GM19455 (cell line): ENCODE measurements around the gene CAMK1D.

Experiments
- ATAC-seq: cut with Tn5 transposase; IDR thresholded peaks from one replicate; pipeline ENCODE4 v1.9.1; 2021; ENCODE audit not compliant: unreplicated experiment

Gene CAMK1D

DNA sequence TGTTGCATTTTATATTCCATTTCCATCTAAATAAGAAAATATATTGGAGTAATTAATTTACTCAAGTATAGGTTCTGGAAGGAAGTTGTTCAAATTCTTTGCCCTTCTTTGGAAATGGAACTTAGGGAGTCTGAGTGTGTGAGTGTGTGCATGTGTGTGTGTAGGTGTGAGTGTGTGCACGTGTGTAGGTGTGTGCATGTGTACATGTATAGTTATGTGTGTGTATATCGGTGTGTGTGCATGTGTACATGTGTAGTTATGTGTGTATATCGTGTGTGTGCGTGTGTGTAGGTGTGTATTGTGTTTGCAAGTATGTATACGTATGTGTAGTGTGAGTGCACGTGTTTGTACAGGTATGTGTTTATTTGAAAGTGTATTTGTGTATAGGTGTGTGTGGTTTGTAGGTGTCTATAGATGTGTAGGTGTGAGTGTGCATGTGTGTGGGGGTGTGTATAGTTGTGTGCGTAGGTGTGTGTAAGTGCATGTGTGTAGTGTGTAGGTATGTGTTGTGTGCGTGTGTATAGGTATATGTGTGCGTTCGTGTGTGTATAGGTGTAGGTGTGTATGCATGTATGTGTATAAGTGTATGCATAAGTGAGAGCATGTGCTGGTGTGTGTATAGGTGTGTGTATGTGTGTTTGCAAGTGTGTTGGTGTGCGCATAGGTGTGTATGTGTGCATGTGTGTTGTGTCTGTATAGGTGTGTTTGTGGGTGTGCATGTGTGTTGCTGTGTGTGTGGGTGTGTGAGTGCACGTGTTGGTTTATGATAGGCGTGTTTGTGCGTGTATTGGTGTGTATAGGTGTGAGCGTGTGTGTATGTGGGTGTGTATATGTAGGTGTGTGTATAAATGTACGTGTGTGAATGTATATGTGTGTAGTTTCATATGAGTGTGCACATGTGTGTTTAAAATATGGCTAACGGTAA lies 266.2 kb downstream of the CAMK1D start:
- ATAC-seq, result no peak

DNA sequence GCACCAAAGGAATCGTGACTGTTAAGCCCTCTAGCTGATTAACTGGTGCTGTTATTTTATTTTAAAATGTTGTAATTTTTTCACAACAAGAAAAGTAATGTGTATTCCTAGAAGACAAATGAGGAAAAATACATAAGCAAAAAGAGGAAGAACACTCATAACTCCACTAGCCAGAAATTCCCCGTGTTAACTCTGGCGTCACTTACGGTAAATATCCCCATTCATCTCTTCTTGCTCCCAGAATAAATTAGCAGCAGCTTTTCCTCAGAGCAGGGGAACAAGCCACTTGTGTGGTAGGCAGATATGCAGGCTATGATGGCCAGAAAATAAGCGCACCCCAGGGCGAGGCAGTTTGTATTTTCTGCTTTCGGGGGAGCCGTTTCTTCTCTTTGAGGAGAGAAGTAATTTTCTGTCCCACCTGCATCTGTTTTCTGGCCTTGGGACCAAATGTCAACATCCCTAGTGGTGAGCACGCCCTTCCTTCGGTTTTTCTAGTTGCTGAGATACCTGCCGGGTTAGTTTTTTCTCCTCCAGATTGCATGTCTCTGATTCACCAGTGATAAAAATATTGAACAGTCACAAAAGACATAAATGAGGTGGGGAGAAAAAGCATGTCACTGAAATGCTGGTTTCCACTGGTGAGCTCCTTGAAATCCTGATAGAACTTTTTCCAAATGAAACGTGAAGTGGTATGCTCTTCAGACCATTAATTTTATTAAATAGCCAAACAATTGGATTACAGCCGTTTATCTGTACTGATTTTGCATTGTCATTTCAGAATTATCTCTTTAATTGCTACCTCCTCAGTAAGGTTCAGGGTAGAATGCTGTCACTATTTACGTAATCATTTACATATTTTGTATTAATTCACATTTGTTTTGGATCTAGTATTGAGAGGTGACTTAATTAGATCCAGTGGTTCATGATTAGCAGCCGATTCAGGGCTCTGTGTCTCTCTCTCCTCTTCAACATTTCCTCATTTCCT lies 268.1 kb downstream of the CAMK1D start:
- ATAC-seq, result no peak

DNA sequence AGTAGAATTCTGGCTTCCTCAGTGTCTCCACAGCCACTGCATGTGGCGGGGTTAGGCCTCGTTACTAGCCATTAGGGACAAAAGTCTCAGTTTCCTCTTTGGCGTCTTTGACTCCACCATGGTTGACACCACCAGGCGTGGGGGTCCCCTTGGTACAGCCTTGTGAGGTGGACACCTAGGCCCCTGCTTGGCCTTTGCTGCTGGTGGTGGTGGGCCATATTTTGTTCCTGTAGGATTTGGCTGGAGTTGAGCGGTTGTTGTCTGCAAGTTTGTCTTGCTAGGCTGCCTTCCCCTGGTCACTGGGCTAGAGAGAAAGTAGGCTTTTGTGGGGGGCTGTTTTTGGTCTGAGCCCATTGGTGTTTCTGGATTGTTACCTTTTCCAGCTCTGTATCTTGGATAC lies 272.7 kb downstream of the CAMK1D start:
- no peak for ATAC-seq

DNA sequence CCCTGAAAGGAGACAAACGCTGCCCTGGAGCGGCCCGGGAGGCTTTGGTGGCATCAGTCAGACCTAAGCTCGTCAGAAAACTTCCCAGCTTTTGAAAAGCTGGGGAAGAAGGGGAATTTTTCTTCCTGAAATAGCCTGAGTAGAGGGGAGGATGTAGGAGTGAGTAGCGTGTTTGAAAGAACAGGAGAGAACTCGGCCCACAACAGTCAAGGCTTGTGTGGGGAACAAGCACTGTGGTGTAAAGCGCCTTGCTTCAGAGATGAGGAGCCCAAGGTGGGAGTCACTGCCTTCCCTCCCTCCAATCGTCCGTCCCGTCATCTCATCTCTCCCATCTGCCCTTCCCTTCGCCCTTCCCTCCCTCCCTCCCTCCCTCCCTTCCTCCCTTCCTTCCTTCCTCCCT lies 273.3 kb downstream of the CAMK1D start:
- no peak for ATAC-seq

DNA sequence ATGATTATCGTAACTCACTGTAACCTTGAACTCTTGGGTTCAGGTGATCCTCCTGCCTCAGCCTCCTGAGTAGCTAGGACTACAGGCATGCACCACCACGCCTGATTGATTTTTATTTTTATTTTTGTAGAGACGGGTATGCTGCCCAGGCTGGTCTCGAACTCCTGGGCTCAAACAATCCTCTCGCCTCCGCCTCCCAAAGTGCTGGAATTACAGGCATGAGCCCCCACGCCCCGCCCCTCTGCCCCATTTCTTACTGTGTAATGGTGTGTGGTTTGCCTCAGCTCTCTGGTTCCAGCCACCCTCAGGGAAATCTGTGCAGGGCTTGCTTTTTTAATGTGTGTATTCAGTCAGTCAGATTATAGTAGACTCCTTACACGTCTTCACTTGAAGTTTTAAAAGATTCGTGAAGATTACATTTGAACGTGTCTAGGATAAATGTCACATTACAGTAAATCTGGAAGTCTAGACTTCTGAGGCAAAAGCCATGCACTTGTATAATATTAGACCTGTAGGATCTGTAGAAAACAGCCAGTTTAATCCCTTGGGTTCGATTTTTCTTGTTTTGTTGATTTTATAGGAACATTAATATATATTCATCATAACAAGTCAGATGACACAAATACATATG lies 276.2 kb downstream of the CAMK1D start:
- no peak for ATAC-seq

DNA sequence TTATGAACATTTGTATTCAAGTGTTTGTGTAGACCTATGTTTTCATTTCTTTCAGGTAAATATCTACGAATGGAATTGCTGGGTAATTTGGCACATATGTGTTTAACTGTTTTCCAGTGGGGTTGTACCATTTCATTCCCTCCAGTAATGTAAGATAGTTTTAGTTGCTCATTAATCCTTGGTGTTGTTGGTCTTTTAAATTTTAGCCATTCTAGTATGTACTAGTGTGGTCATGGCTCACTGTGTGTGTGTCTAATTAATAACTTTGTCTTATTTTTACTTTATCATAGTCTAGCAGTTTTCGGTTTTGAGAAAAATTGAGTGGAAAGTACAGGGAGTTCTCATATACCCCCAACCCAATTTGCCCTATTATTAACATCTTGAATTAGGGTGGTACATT lies 278.8 kb downstream of the CAMK1D start:
- no peak for ATAC-seq

DNA sequence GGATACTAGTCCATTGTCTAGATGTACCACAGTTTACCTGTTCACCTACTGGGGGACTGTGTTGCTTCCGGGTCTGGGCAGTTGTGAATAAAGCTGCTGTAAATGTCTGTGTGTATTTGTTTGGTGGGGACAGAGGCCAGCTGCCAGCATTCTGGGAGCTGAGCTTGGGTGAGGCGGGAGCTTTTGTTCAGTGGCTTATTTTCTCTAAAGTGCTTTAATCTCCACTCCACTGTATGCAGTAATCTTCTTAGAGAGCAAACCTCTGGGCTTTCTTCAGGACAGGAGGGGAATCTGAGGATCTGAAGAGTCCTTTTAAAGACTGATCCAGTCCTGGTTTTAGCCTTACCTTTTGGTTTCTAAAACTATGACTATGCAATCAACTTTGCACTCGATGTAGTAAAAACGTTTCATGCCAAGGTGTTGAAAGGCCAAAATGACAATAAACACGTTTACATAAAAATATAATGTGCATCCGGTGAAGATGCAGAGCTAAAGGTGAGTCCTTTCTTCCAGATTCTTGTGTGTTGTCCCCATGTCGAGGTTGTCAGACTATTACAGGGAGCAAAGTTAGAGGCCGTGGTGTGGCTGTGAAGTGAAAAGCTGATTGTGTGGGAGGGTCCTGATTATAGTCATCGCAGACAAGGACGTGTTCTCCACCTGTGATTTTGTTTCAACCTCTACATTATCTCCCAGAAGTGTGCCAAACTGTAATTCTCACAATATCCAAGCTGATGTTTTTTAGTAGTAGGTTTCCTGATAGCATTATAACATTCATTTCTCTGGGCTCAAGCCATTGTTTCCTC lies 279.8 kb downstream of the CAMK1D start:
- ATAC-seq, result no peak

DNA sequence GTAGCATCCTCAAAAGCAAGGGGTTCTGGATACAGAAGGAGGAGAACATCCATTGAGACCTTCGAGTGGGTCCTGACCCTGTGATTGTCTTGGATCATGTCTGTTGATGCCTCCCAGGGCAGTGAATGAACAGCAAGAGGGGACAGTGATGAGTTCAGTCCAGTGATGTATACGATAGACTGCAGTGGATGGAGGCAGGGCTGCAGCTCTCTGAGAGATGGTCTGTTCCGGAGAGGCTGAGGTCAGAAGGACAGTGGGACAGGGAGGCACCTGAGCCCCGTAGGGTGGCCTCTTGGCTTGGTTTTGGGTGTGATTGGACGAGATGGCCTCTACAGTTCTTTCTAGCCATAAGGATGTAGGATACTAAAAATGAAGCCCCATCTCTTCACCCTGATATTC lies 280.4 kb downstream of the CAMK1D start:
- ATAC-seq, result no peak

DNA sequence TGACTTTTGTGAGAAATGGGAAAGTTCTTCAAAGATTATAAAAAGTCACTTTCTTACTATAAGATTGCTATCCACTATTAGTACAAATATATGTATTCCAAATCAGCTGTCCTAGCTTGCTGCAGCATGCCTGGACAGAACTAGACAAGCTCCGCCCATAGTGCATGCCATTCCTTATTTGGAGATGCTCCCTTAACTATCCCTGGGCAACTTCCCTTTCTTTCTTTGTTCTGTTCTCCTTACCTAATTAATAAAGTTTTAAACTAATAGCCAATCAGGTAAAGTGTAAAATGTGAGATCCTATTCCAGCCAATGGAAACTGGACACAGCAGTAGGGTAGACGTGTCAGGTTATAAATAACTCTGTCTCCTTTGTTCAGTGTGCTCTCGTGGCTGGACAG lies 281.9 kb downstream of the CAMK1D start:
- ATAC-seq, result no peak

DNA sequence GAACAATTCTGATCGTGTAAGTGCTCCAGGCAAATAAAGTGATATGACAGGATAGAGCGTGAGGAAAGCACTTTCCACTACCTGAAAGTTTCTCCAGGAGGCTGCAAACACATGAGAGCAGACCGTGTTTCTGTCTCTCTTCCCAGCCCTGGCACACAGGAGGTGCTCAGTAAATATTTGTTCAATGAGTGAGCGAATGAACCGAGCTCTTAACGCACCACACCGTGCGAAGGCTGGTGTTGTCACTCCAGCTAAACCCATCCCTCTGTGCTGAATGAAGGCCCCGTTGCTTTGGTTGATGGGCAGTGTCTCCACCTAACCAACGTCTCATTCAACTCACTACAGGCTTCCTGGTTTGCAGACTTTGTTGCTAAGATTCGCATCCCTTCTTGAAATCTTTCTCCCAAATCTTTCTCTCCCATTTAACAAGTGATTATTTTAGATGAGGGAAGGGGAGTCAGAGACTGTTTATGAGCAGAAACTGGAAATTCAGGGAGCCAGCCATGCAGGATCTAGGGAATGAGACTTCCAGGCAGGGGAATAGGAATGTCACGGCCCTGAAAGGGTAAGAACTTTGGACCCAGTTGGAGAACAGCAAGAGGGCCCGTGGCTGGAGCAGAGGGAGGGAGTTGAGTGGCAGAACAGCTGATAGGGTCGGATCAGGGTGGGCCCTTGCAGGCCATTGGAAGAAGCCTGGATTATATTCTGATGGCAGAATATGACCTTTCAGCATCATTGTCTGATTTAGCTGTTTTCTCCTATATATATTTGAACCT lies 282.6 kb downstream of the CAMK1D start:
- ATAC-seq, result no peak

DNA sequence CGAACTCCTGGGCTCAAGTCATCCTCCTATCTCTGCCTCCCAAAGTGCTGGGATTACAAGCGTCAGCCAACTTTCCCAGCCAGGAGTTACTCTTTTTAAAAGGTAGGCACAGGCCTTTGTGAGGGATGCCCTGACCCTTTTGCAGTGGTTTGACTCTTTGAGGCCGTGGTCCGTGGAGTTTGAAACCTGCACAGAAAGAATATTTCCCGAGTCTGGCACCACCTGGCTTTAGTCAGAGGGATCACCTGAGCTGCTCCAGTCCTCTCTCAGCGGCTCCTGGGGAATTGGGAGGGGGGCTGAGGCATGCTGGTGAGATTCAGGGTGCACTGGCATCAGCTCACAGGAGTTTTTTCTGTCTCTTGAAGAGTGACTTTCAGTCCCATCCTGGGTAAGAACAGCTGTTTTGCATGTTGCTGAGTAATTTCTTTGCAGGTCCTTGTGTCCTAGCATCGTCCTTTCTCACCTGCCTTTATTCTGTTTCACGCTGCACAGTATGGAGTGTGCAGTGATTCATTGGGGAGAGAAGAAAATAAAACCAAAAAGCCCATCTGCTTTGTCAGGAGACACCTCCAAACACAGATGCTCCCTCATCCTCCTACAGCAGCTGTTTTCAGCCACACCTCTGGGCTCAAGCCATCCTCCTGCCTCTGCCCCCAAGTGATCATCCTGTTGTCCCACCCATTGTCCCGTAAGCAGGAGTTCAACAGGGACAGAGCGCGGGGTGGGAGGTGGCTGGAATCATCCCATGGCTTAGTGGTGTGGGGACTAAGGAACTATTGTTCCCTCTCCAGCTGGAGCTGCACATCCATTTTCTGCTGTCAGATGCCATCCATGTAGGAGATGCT lies 284.7 kb downstream of the CAMK1D start:
- no peak for ATAC-seq

DNA sequence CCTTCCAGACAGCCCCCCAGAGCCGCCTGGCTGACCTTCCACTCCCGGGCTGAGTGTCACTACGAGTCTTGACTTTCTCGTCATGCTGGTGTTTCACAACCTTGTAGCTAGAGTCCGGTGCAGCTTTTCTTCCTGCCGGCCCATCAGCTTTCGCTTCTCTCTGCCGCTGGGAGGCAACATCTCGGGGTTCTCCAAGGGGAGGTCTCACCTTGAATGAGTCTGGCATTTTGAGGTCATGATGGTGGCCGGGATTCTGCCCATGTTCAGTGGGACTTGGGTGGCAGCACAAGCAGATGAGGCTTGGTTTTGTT lies 285.2 kb downstream of the CAMK1D start:
- no peak for ATAC-seq

DNA sequence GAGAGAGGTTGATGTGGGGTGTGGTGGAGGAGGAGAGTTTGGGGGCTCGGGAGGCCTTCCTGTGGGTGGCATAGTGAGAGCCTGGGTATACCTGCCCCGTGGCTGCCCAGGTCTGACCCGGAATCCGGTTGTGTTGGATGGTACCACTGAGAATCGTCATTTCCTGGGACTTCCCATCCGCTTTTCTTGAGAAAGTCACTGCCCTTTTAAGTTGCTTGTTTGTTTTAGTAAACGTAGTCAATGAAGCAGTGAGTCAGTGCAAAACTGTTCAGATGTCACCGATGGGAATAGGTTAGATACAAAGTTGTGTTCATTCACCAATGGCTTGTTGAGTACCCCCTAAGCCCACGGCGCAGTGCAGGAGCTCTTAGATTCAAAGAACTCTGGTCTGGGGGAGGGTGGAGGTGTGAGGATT lies 285.8 kb downstream of the CAMK1D start:
- ATAC-seq, result no peak

DNA sequence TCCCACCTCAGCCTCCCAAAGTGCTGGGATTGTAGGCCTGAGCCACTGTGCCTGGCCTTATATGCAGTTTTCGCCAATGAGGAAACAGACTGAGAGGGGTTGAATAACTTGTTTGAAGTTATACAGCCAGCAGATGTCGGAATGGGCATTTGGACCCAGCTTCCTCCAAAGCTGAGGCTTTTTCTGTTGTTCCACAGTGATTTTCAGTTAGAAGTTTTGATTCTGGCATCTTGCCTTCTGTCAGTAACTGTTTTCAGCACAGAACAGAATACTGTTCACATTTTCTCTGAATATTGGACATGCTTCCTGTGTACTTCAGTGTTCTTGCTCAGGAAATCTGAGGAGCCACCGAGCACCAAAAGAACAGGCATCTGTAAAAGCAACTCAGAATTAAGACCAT lies 287.2 kb downstream of the CAMK1D start:
- ATAC-seq, result no peak

DNA sequence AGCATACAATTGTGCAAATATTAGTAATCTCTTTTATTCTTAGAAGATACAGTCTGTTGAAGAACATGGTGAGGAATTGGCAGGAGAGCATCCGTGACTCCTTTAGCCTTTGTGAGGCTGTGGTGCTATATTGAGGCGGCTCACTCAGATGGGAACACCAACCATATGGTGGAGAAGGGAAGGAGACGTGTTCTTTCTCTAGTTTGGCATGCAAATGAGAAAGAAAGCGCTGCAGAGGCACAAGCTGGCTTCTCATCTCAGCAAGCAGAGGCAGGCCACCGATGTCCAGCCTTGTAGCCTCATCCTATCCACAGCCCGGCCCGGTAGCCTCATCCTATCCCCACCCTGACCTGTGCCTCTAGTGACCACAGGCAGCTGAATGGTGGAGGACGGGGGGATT lies 288.3 kb downstream of the CAMK1D start:
- ATAC-seq, result no peak

DNA sequence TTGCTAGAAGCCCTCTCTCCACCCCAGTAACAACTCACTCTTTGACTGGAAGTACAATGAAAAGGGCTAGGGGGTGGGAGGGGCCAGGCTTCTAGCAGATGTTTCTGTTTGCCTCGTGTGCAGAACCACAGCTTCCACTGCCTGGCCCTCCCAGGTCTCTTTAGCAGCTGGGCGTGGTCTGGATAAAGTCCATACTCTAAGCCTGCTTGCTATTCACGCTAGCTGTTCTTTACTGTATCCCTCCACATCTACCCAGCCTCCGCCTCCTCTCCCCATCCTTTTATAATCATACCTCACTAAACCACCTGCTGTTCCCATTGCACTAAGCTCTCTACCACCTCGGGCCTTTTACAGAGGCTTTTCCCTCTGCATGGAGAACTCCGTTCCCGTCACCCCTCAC lies 288.8 kb downstream of the CAMK1D start:
- ATAC-seq, result no peak

DNA sequence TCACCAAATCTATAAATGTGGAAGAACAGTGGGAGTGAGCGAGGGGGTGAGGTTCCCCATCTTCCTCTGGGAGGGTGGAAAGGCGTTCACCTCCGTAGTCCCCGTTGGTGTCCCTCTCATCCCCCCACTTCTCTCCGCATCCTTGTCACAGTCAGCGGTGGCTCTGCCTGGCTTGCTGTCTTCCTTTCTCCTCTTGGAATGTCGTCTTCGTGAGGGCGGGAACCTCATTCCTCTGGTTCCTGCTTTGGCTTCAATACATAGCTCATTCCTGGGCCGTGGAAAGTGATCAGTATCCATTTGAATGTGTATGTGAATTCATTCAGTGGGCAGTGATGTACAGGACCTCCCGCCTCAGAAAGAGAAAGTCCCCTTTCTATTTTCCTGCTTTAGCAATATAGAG lies 289.4 kb downstream of the CAMK1D start:
- no peak for ATAC-seq

DNA sequence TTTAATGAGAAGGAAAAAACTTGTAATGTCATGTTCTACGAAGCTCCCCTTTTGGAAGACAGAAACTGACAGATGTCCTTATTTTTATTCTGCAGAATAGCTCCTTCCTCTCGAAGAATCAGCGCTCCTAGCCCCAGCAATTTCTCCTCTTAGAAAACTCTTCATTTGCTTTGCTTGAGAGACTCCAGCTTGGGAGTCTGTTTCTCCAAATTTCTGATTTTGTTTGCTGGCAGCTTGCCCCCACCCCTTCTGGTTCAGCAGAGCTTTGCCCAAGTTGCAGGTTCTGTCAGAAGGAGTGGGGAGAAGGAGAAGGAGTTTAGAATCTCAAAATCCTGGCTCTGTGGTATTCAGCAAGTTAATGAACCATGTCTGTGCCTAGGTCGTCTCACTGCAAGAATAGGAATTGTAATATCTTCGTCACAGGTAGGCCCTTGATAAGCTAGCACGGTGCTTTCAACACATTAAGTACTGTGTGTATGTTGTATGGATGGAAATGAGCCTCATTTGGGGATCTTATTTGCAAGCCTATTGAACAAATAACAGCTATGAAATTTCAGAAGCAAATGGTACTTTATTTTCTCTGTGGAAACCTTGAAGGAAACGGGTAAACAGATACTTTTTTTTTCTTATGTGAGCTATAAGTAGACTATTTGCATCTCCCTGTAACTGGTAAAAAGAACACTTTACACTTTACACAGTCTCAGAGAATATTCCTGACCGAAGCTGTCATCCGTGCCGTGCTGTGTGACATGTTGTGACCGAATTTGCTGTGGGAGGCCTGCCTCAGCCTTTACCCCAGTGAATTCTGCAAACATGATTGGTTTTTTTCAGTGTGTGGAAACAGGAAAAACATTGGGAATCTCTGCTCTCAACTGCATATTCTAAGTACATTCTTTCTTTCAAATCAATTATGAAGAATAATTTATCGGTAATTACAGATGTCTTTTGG lies 290.9 kb downstream of the CAMK1D start:
- ATAC-seq, result no peak
